Neural cell (in vitro differentiated cells): ENCODE data around the gene NELL2. TPM values are rescaled to one million over a fixed set of nuclear protein-coding genes. Genes with fewer than 3 reads are reported as not detected.

Experiments
- H2AFZ ChIP-seq: fragments of 200-600, 300-800 bp; sonication (generic), shearing (Covaris generic); 2 replicates; pipeline ENCODE4 v1.6.0; 2014; ENCODE audit warnings: low read depth, mild to moderate bottlenecking, antibody characterized with exemption, low read length, moderate library complexity
- H3F3A ChIP-seq: fragments of 200-600 bp; shearing (Covaris generic); 2 replicates; pipeline ENCODE4 v1.6.1; 2016; ENCODE audit warnings: mild to moderate bottlenecking, moderate library complexity, mixed read lengths, antibody characterized with exemption, low read length; ENCODE audit not compliant: insufficient read depth, poor library complexity, severe bottlenecking
- H3K27ac ChIP-seq: fragments of 200-600, 300-800 bp; sonication (generic), shearing (Covaris generic); 2 replicates; pipeline ENCODE4 v1.5.1; 2014; ENCODE audit warnings: mild to moderate bottlenecking, low read length, moderate library complexity
- H3K27me3 ChIP-seq: fragments of 300-800, 200-600 bp; sonication (generic), shearing (Covaris generic); 2 replicates; pipeline ENCODE4 v1.6.0; 2014; ENCODE audit warnings: mild to moderate bottlenecking, low read depth, low read length, moderate library complexity; ENCODE audit not compliant: insufficient read depth
- H3K36me3 ChIP-seq: fragments of 300-800, 200-600 bp; sonication (generic), shearing (Covaris generic); 2 replicates; pipeline ENCODE4 v1.5.1; 2014; ENCODE audit warnings: mild to moderate bottlenecking, antibody characterized with exemption, low read length, moderate library complexity; ENCODE audit not compliant: insufficient read depth
- H3K4me2 ChIP-seq: fragments of 300-800, 200-600 bp; sonication (generic), shearing (Covaris generic); 2 replicates; pipeline ENCODE4 v1.6.0; 2014; ENCODE audit warnings: mild to moderate bottlenecking, low read length
- H3K4me3 ChIP-seq: fragments of 300-800, 200-600 bp; sonication (generic), shearing (Covaris generic); 2 replicates; pipeline ENCODE4 v1.5.1; 2014; ENCODE audit warnings: mild to moderate bottlenecking, low read length, moderate library complexity
- H3K79me2 ChIP-seq: fragments of 200-600 bp; shearing (Covaris generic); replicated peaks from 2 replicates; pipeline ENCODE4 v1.6.0; 2014; ENCODE audit warnings: mild to moderate bottlenecking, low read length, moderate library complexity; ENCODE audit not compliant: insufficient read depth
- H3K9ac ChIP-seq: fragments of 300-800, 200-600 bp; sonication (generic), shearing (Covaris generic); 2 replicates; pipeline ENCODE4 v1.6.1; 2016; ENCODE audit warnings: mild to moderate bottlenecking, low read length, mixed read lengths
- H3K9me2 ChIP-seq: fragments of 200-600 bp; shearing (Covaris generic); 2 replicates; pipeline ENCODE4 v1.6.1; 2016; ENCODE audit warnings: mild to moderate bottlenecking, low read length, mixed read lengths; ENCODE audit not compliant: insufficient read depth
- H3K9me3 ChIP-seq: fragments of 200-600, 300-800 bp; sonication (generic), shearing (Covaris generic); 2 replicates; pipeline ENCODE4 v1.6.1; 2016; ENCODE audit warnings: mild to moderate bottlenecking, mixed run types, low read length, moderate library complexity, mixed read lengths
- H4K20me1 ChIP-seq: fragments of 200-600 bp; shearing (Covaris generic); 2 replicates; pipeline ENCODE4 v1.6.1; 2016; ENCODE audit warnings: mild to moderate bottlenecking, mixed run types; ENCODE audit not compliant: insufficient read depth
- CTCF ChIP-seq: fragments of 450-650 bp; IDR thresholded peaks from 2 replicates; pipeline ENCODE4 v1.5.1; 2014; ENCODE audit warnings: antibody characterized with exemption, mild to moderate bottlenecking, moderate library complexity; ENCODE audit not compliant: poor library complexity, severe bottlenecking
- EP300 ChIP-seq: fragments of 450-650 bp; conservative IDR thresholded peaks from 2 replicates; pipeline ENCODE4 v1.6.1; 2014; ENCODE audit warnings: antibody characterized with exemption, mild to moderate bottlenecking, moderate library complexity; ENCODE audit not compliant: poor library complexity, severe bottlenecking
- EZH2 ChIP-seq: fragments of 200-600, 300-800 bp; shearing (Covaris generic), sonication (generic); IDR thresholded peaks from 2 replicates; pipeline ENCODE4 v1.6.1; 2014; ENCODE audit warnings: antibody characterized with exemption, low read length, borderline replicate concordance, mild to moderate bottlenecking; ENCODE audit not compliant: insufficient read depth, poor library complexity, severe bottlenecking
- MXI1 ChIP-seq: fragments of 450-650 bp; conservative IDR thresholded peaks from 2 replicates; pipeline ENCODE4 v1.6.1; 2014; ENCODE audit warnings: antibody characterized with exemption, mild to moderate bottlenecking; ENCODE audit not compliant: poor library complexity, severe bottlenecking
- POLR2AphosphoS5 ChIP-seq: IDR thresholded peaks from 2 replicates; pipeline ENCODE4 v1.6.1; 2012
- RAD21 ChIP-seq: fragments of 450-650 bp; conservative IDR thresholded peaks from 2 replicates; pipeline ENCODE4 v1.6.1; 2014; ENCODE audit warnings: antibody characterized with exemption, mild to moderate bottlenecking, moderate library complexity
- REST ChIP-seq: IDR thresholded peaks from 2 replicates; pipeline ENCODE4 v1.6.1; 2012; ENCODE audit warnings: borderline replicate concordance
- SMC3 ChIP-seq: fragments of 450-650 bp; conservative IDR thresholded peaks from 2 replicates; pipeline ENCODE4 v1.6.1; 2014; ENCODE audit warnings: antibody characterized with exemption, mild to moderate bottlenecking, moderate library complexity; ENCODE audit not compliant: poor library complexity
- TAF1 ChIP-seq: IDR thresholded peaks from 2 replicates; pipeline ENCODE4 v1.6.1; 2012; ENCODE audit warnings: low read depth
- polyA plus RNA-seq: library from polyadenylated mRNA; depleted of rRNA; stranded (reverse); fragments of >200 nt; gene quantifications from 2 replicates; pipeline ENCODE4 v1.2.3, GENCODE V29; 2014

NELL2 gene
- polyA plus RNA-seq, 1 donor from 2014 or later = 41.8 TPM

GRCh38 chr12:44804068-44804467 is 72.0 kb downstream of the NELL2 start:
- H3K9me3 ChIP-seq = no peaks in the 10 kb centered on the region
- TF ChIP-seq MXI1 (no peak), SMC3 (no peak), POLR2AphosphoS5 (peak; percentile 76), EP300 (peak; percentile 91)
- H3F3A ChIP-seq = no peaks in the 10 kb centered on the region
- H3K4me3 ChIP-seq = no peak overlapping the region
- H3K79me2 ChIP-seq = peaks cover 5% of the 10 kb centered on the region
- H2AFZ ChIP-seq = no peak overlapping the region
- H3K9me2 ChIP-seq = no peaks in the 10 kb centered on the region
- H3K4me2 ChIP-seq = no peak overlapping the region
- no peak overlapping the region for H3K9ac ChIP-seq
- no peaks in the 10 kb centered on the region for H4K20me1 ChIP-seq
- H3K27me3 ChIP-seq = no peaks in the 10 kb centered on the region
- H3K36me3 ChIP-seq = no peaks in the 10 kb centered on the region
- no peak overlapping the region for H3K27ac ChIP-seq

GRCh38 chr12:44795970-44796369 is 80.1 kb downstream of the NELL2 start:
- Histone ChIP-seq H3F3A (no peaks in the 10 kb centered on the region), H3K9me3 (no peaks in the 10 kb centered on the region), H3K36me3 (no peaks in the 10 kb centered on the region), H3K9me2 (no peaks in the 10 kb centered on the region), H3K27me3 (no peaks in the 10 kb centered on the region), H3K4me2 (no peak overlapping the region), H2AFZ (no peak overlapping the region), H3K4me3 (no peak overlapping the region), H4K20me1 (no peaks in the 10 kb centered on the region), H3K27ac (no peak overlapping the region), H3K9ac (no peak overlapping the region), H3K79me2 (no peaks in the 10 kb centered on the region)
- TF ChIP-seq TAF1 = no peak
- no peak for TF ChIP-seq MXI1
- no peak for TF ChIP-seq SMC3
- TF ChIP-seq EP300 = no peak
- TF ChIP-seq REST = no peak
- TF ChIP-seq EZH2 = no peak
- TF ChIP-seq CTCF = no peak
- TF ChIP-seq RAD21 = no peak
- TF ChIP-seq POLR2AphosphoS5 = no peak

GRCh38 chr12:44788731-44789130 is 87.4 kb downstream of the NELL2 start:
- no peaks in the 10 kb centered on the region for H3K79me2 ChIP-seq

More at GRCh38 chr12:44788731-44789130, 87.4 kb downstream of the NELL2 start:
- no peaks in the 10 kb centered on the region for H3K9me3 ChIP-seq
- TF ChIP-seq TAF1 = no peak
- H3K9ac ChIP-seq = no peak overlapping the region
- no peak overlapping the region for H3K4me2 ChIP-seq
- H3K27me3 ChIP-seq = no peaks in the 10 kb centered on the region
- no peaks in the 10 kb centered on the region for H3K36me3 ChIP-seq
- no peaks in the 10 kb centered on the region for H3K9me2 ChIP-seq
- no peak overlapping the region for H3K27ac ChIP-seq
- H3K4me3 ChIP-seq = no peak overlapping the region
- H2AFZ ChIP-seq = no peak overlapping the region
- no peaks in the 10 kb centered on the region for H4K20me1 ChIP-seq
- H3F3A ChIP-seq = no peaks in the 10 kb centered on the region
